Activated T-cell treated with anti-CD3 and anti-CD28 coated beads, Interleukin-2, amount 50 U/mL, for 24 hours (primary cell): ENCODE measurements around the gene NUTM2G.
"Not testable (repeated sequence)": the region's sequence is repeated elsewhere in the genome, so short reads cannot be mapped to it uniquely, and the experiment has no call there.

Experiments
- DNase-seq: peaks from one replicate; pipeline ENCODE4 v3.0.0-alpha.2; 2020
- H3K27ac Mint-ChIP-seq: 2 replicates; pipeline ENCODE4 v1.8.0; 2020; ENCODE audit warnings: mild to moderate bottlenecking, mixed read lengths
- H3K27me3 Mint-ChIP-seq: 2 replicates; pipeline ENCODE4 v1.8.0; 2020; ENCODE audit warnings: mixed read lengths
- H3K36me3 Mint-ChIP-seq: 2 replicates; pipeline ENCODE4 v1.8.0; 2020; ENCODE audit warnings: low read depth, mixed read lengths
- H3K4me1 Mint-ChIP-seq: 2 replicates; pipeline ENCODE4 v1.8.0; 2020; ENCODE audit warnings: low read depth, mixed read lengths
- H3K4me3 Mint-ChIP-seq: 2 replicates; pipeline ENCODE4 v1.8.0; 2020; ENCODE audit warnings: mild to moderate bottlenecking, moderate library complexity, mixed read lengths
- H3K9me3 Mint-ChIP-seq: 2 replicates; pipeline ENCODE4 v1.8.0; 2020; ENCODE audit warnings: mixed read lengths

Gene NUTM2G

GRCh38 chr9:96934706-96935105 is 6.1 kb downstream of the NUTM2G start:
- H3K4me3 Mint-ChIP-seq, H3K27ac Mint-ChIP-seq, H3K4me1 Mint-ChIP-seq, H3K9me3 Mint-ChIP-seq, DNase-seq, H3K27me3 Mint-ChIP-seq, H3K36me3 Mint-ChIP-seq: not testable (repeated sequence)

- not testable (repeated sequence) for H3K27ac Mint-ChIP-seq, DNase-seq, H3K36me3 Mint-ChIP-seq, H3K4me3 Mint-ChIP-seq, H3K27me3 Mint-ChIP-seq, H3K9me3 Mint-ChIP-seq, H3K4me1 Mint-ChIP-seq
These were observed 6.8 kb downstream of the NUTM2G start for GRCh38 chr9:96935401-96935800.

- H3K27ac Mint-ChIP-seq: peak overlapping the region; percentile 66
- not testable (repeated sequence) for H3K36me3 Mint-ChIP-seq, H3K4me3 Mint-ChIP-seq, H3K9me3 Mint-ChIP-seq, H3K27me3 Mint-ChIP-seq, H3K4me1 Mint-ChIP-seq, DNase-seq
These were observed 8.8 kb downstream of the NUTM2G start for GRCh38 chr9:96937442-96937841.

- H3K36me3 Mint-ChIP-seq, H3K9me3 Mint-ChIP-seq, DNase-seq, H3K4me3 Mint-ChIP-seq, H3K27me3 Mint-ChIP-seq, H3K4me1 Mint-ChIP-seq, H3K27ac Mint-ChIP-seq: not testable (repeated sequence)
These were observed 10.5 kb downstream of the NUTM2G start for GRCh38 chr9:96938957-96939665.

GRCh38 chr9:96940982-96941381 is 12.3 kb downstream of the NUTM2G start:
- not testable (repeated sequence) for H3K27me3 Mint-ChIP-seq, H3K9me3 Mint-ChIP-seq, H3K27ac Mint-ChIP-seq, H3K4me1 Mint-ChIP-seq, H3K4me3 Mint-ChIP-seq, DNase-seq
- H3K36me3 Mint-ChIP-seq: peaks cover 17% of the 10 kb centered on the region

GRCh38 chr9:96941628-96942027 is 13.0 kb downstream of the NUTM2G start:
- not testable (repeated sequence) for DNase-seq, H3K4me3 Mint-ChIP-seq, H3K27me3 Mint-ChIP-seq, H3K9me3 Mint-ChIP-seq, H3K4me1 Mint-ChIP-seq, H3K27ac Mint-ChIP-seq
- peaks cover 20% of the 10 kb centered on the region for H3K36me3 Mint-ChIP-seq

- not testable (repeated sequence) for DNase-seq, H3K27me3 Mint-ChIP-seq, H3K9me3 Mint-ChIP-seq, H3K27ac Mint-ChIP-seq, H3K4me3 Mint-ChIP-seq, H3K4me1 Mint-ChIP-seq
- H3K36me3 Mint-ChIP-seq: peaks cover 21% of the 10 kb centered on the region
These were observed 13.5 kb downstream of the NUTM2G start for GRCh38 chr9:96942181-96942580.

- H3K36me3 Mint-ChIP-seq: peaks cover 34% of the 10 kb centered on the region
- not testable (repeated sequence) for H3K4me3 Mint-ChIP-seq, H3K27me3 Mint-ChIP-seq, H3K9me3 Mint-ChIP-seq, DNase-seq, H3K27ac Mint-ChIP-seq, H3K4me1 Mint-ChIP-seq
These were observed 20.7 kb downstream of the NUTM2G start for GRCh38 chr9:96949346-96949745.

GRCh38 chr9:96950539-96950938 is 21.9 kb downstream of the NUTM2G start:
- H3K9me3 Mint-ChIP-seq, H3K27ac Mint-ChIP-seq, H3K27me3 Mint-ChIP-seq, H3K4me1 Mint-ChIP-seq, H3K4me3 Mint-ChIP-seq, DNase-seq: not testable (repeated sequence)
- peaks cover 31% of the 10 kb centered on the region for H3K36me3 Mint-ChIP-seq

- H3K27me3 Mint-ChIP-seq, DNase-seq, H3K4me3 Mint-ChIP-seq, H3K4me1 Mint-ChIP-seq, H3K9me3 Mint-ChIP-seq: not testable (repeated sequence)
- Mint-ChIP-seq H3K36me3 (peaks cover 48% of the 10 kb centered on the region), H3K27ac (peak overlapping the region; percentile 23)
These were observed 38.9 kb downstream of the NUTM2G start for GRCh38 chr9:96967591-96967990.

GRCh38 chr9:96972552-96972951 is 43.9 kb downstream of the NUTM2G start:
- not testable (repeated sequence) for H3K9me3 Mint-ChIP-seq, H3K4me3 Mint-ChIP-seq, DNase-seq, H3K27me3 Mint-ChIP-seq
- H3K27ac Mint-ChIP-seq: peak overlapping the region; percentile 71
- peaks cover 32% of the 10 kb centered on the region for H3K4me1 Mint-ChIP-seq
- H3K36me3 Mint-ChIP-seq: peaks cover 41% of the 10 kb centered on the region

GRCh38 chr9:96974037-96974436 is 45.4 kb downstream of the NUTM2G start:
- not testable (repeated sequence) for DNase-seq, H3K4me3 Mint-ChIP-seq, H3K9me3 Mint-ChIP-seq, H3K27me3 Mint-ChIP-seq, H3K27ac Mint-ChIP-seq
- Mint-ChIP-seq H3K36me3 (peaks cover 30% of the 10 kb centered on the region), H3K4me1 (peaks cover 40% of the 10 kb centered on the region)

- not testable (repeated sequence) for DNase-seq, H3K4me3 Mint-ChIP-seq, H3K9me3 Mint-ChIP-seq, H3K27ac Mint-ChIP-seq, H3K27me3 Mint-ChIP-seq
- H3K4me1 Mint-ChIP-seq: peaks cover 22% of the 10 kb centered on the region
- H3K36me3 Mint-ChIP-seq: peaks cover 18% of the 10 kb centered on the region
These were observed 55.0 kb downstream of the NUTM2G start for GRCh38 chr9:96983496-96984122.

GRCh38 chr9:96984139-96984538 is 55.5 kb downstream of the NUTM2G start:
- peaks cover 18% of the 10 kb centered on the region for H3K36me3 Mint-ChIP-seq
- H3K4me1 Mint-ChIP-seq: peaks cover 24% of the 10 kb centered on the region
- not testable (repeated sequence) for DNase-seq, H3K9me3 Mint-ChIP-seq, H3K27me3 Mint-ChIP-seq, H3K27ac Mint-ChIP-seq, H3K4me3 Mint-ChIP-seq

- not testable (repeated sequence) for H3K4me3 Mint-ChIP-seq, H3K27ac Mint-ChIP-seq
- peaks cover 26% of the 10 kb centered on the region for H3K4me1 Mint-ChIP-seq
These were observed 56.2 kb downstream of the NUTM2G start for GRCh38 chr9:96984887-96985286.

More at GRCh38 chr9:96984887-96985286, 56.2 kb downstream of the NUTM2G start:
- H3K9me3 Mint-ChIP-seq, DNase-seq, H3K27me3 Mint-ChIP-seq: not testable (repeated sequence)
- H3K36me3 Mint-ChIP-seq: peaks cover 18% of the 10 kb centered on the region
